ENCODE results near the gene HOMER3. TPM values are rescaled to one million over a fixed set of nuclear protein-coding genes. Genes with fewer than 3 reads are reported as not detected.

HOMER3 gene
- total RNA-seq, 1 experiment from 2014 or later, result 58.9 TPM

GRCh38 chr19:18967358-18968146 lies 26.5 kb upstream of the HOMER3 start:
- Histone ChIP-seq H3K27ac (ENCODE audit: low read length) (peak overlapping the region; percentile 80), H3K27me3 (ENCODE audit: control insufficient read depth, insufficient read depth, low read length) (no peaks in the 10 kb centered on the region), H3K4me3 (ENCODE audit: low read depth in 2 of 2, low read length in 2 of 2) (no peak overlapping the region), H3K9me3 (ENCODE audit: control insufficient read depth, insufficient read depth, low read depth, low read length) (no peaks in the 10 kb centered on the region), H3K4me1 (ENCODE audit: control insufficient read depth, insufficient read depth, low read length) (peaks cover 16% of the 10 kb centered on the region), H3K36me3 (ENCODE audit: control insufficient read depth, insufficient read depth, low read length) (no peaks in the 10 kb centered on the region)
- BruUV-seq (replicated peaks), result no TSS peak
- no peak for DNase-seq (ENCODE audit: low read depth, low spot score)
- in situ Hi-C loops (cut with HindIII; ENCODE audit: low pct_unique_long_range_greater_than_20kb, low sequenced_read_pairs), result no loop called here
- intact Hi-C loops (cut with micrococcal nuclease; ENCODE audit: unreplicated experiment), result no loop called here
- POLR2A ChIA-PET, result no interaction called here
- ATAC-seq, result peak; percentile 77
- no peak for TF ChIP-seq SIN3A (IDR thresholded peaks at IDR 0.05; ENCODE audit: borderline replicate concordance, insufficient read depth, low read depth, low read length)
- TF ChIP-seq TCF7L2 (IDR thresholded peaks at IDR 0.05; ENCODE audit: low read depth, low read length), result no peak
- TF ChIP-seq CTCF (IDR thresholded peaks at IDR 0.05), result no peak
- TF ChIP-seq, protein P1, sequence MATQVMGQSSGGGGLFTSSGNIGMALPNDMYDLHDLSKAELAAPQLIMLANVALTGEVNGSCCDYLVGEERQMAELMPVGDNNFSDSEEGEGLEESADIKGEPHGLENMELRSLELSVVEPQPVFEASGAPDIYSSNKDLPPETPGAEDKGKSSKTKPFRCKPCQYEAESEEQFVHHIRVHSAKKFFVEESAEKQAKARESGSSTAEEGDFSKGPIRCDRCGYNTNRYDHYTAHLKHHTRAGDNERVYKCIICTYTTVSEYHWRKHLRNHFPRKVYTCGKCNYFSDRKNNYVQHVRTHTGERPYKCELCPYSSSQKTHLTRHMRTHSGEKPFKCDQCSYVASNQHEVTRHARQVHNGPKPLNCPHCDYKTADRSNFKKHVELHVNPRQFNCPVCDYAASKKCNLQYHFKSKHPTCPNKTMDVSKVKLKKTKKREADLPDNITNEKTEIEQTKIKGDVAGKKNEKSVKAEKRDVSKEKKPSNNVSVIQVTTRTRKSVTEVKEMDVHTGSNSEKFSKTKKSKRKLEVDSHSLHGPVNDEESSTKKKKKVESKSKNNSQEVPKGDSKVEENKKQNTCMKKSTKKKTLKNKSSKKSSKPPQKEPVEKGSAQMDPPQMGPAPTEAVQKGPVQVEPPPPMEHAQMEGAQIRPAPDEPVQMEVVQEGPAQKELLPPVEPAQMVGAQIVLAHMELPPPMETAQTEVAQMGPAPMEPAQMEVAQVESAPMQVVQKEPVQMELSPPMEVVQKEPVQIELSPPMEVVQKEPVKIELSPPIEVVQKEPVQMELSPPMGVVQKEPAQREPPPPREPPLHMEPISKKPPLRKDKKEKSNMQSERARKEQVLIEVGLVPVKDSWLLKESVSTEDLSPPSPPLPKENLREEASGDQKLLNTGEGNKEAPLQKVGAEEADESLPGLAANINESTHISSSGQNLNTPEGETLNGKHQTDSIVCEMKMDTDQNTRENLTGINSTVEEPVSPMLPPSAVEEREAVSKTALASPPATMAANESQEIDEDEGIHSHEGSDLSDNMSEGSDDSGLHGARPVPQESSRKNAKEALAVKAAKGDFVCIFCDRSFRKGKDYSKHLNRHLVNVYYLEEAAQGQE (IDR thresholded peaks at IDR 0.05; ENCODE audit: insufficient read depth in 1 of 2, low read depth in 2 of 2, low read length in 1 of 2), result no peak
- no peak for TF ChIP-seq POLR2AphosphoS5 (IDR thresholded peaks at IDR 0.05; ENCODE audit: low read depth, low read length)
- CTCF ChIA-PET, result no interaction called here

DNA sequence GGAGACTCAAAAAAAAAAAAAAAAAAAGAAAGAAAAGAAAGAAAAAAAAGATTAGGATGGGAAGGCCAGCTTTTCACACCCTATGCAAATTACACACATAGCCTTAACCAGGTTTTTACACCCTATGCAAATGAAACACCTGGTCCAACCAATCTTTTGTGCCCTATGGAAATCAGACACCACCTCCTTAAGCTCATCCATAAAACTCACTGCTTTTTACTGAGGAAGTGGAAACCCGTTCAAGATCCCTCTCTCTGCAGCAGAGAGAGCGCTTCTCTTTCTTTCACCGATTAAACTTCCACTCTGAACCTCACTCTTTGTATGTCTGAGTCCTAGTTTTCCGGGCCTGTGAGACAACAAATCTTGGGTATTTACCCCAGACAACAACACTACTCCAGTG lies 25.3 kb upstream of the HOMER3 start:
- DNase-seq (ENCODE audit: low read depth, low spot score), result no peak
- in situ Hi-C loops (cut with HindIII; ENCODE audit: low pct_unique_long_range_greater_than_20kb, low sequenced_read_pairs), result no loop called here
- peak overlapping the region; percentile 5 for H3K27ac ChIP-seq (ENCODE audit: low read length)
- H3K27me3 ChIP-seq (ENCODE audit: control insufficient read depth, insufficient read depth, low read length), result no peaks in the 10 kb centered on the region
- BruUV-seq (replicated peaks), result no TSS peak
- no peaks in the 10 kb centered on the region for H3K36me3 ChIP-seq (ENCODE audit: control insufficient read depth, insufficient read depth, low read length)
- ChIA-PET POLR2A (interaction anchor here (0.6 to 0.7 kb wide), 2 partner anchors 9 to 44 kb away, joined by 4 to 7 read pairs; no protein-coding TSS in a partner anchor), CTCF (interaction anchor here (0.7 kb wide), 1 partner anchor 21 kb away, joined by 9 read pairs; no protein-coding TSS in a partner anchor)
- no peaks in the 10 kb centered on the region for H3K9me3 ChIP-seq (ENCODE audit: control insufficient read depth, insufficient read depth, low read depth, low read length)
- no peak for ATAC-seq
- peaks cover 10% of the 10 kb centered on the region; the same call in 1 of the 2 replicates for H3K4me1 ChIP-seq (ENCODE audit: control insufficient read depth, insufficient read depth, low read length)
- H3K4me3 ChIP-seq (ENCODE audit: low read depth in 2 of 2, low read length in 2 of 2), result no peak overlapping the region
- intact Hi-C loops (cut with micrococcal nuclease; ENCODE audit: unreplicated experiment), result no loop called here
- TF ChIP-seq SIN3A (IDR thresholded peaks at IDR 0.05; ENCODE audit: borderline replicate concordance, insufficient read depth, low read depth, low read length), result no peak
- no peak for TF ChIP-seq POLR2AphosphoS5 (IDR thresholded peaks at IDR 0.05; ENCODE audit: low read depth, low read length)
- TF ChIP-seq, protein P1 (IDR thresholded peaks at IDR 0.05; ENCODE audit: insufficient read depth in 1 of 2, low read depth in 2 of 2, low read length in 1 of 2), result no peak

Measured in Panc1 (cell line).